CD4-positive, alpha-beta T cell (primary cell): ENCODE measurements around the gene PXDN. TPM values are rescaled to one million over a fixed set of nuclear protein-coding genes. Genes with fewer than 3 reads are reported as not detected.

Experiments
- ATAC-seq: fragments of 200-7000 bp; cut with Tn5 transposase; one replicate; pipeline ENCODE4 v1.10.0; 2022; ENCODE audit warnings: mild to moderate bottlenecking; ENCODE audit not compliant: poor library complexity
- CTCF ChIA-PET: fragments of 350-600 bp; sonication (Branson Sonifier 250); formaldehyde crosslinking; loops from one replicate; lab custom pipeline; 2021; ENCODE audit warnings: antibody characterized with exemption, inconsistent platforms; lab: Charles Lee
- POLR2A ChIA-PET: fragments of 350-600 bp; sonication (Branson Sonifier 250); formaldehyde crosslinking; loops from one replicate; lab custom pipeline; 2021; ENCODE audit warnings: antibody characterized with exemption, inconsistent platforms; lab: Charles Lee
- DNase-seq, 14 experiments: peaks; one replicate each; pipeline ENCODE4 v3.0.0-alpha.2; 2013 to 2020; ENCODE audit warnings: mixed read lengths in 2 of 14
- H3K27ac ChIP-seq, 2 donors: one replicate each; pipeline versions ENCODE4 v1.5.1 to v1.7.0; 2013; ENCODE audit warnings: low read length in 2 of 2, low read depth in 1 of 2, mild to moderate bottlenecking in 1 of 2
- H3K27me3 ChIP-seq, 2 experiments: 1 replicate in 1 of 2; 2 replicates in 1 of 2; pipeline versions ENCODE4 v1.6.1 to v1.7.0; 2013; ENCODE audit warnings: low read length in 2 of 2, control low read depth in 1 of 2, mild to moderate bottlenecking in 1 of 2, moderate library complexity in 1 of 2; ENCODE audit not compliant: insufficient read depth in 2 of 2, control insufficient read depth in 1 of 2
- H3K36me3 ChIP-seq: one replicate; pipeline ENCODE4 v1.6.1; 2013; ENCODE audit warnings: low read length, control low read depth; ENCODE audit not compliant: insufficient read depth
- H3K4me1 ChIP-seq: one replicate; pipeline ENCODE4 v1.6.1; 2013; ENCODE audit warnings: low read length, control low read depth; ENCODE audit not compliant: insufficient read depth
- H3K4me3 ChIP-seq: one replicate; pipeline ENCODE4 v1.5.1; 2013; ENCODE audit warnings: mild to moderate bottlenecking, low read length, moderate library complexity
- H3K9me3 ChIP-seq, 2 experiments: 1 replicate in 1 of 2; 2 replicates in 1 of 2; pipeline versions ENCODE4 v1.6.1 to v1.7.0; 2013; ENCODE audit warnings: low read length in 2 of 2, mild to moderate bottlenecking in 2 of 2, control low read depth in 1 of 2, moderate library complexity in 1 of 2; ENCODE audit not compliant: control insufficient read depth in 1 of 2, insufficient read depth in 1 of 2
- H3K27ac Mint-ChIP-seq: one replicate; pipeline ENCODE4 v1.8.0; 2020; ENCODE audit warnings: mixed read lengths
- H3K27me3 Mint-ChIP-seq: one replicate; pipeline ENCODE4 v1.8.0; 2021; ENCODE audit warnings: mixed read lengths
- H3K36me3 Mint-ChIP-seq: one replicate; pipeline ENCODE4 v1.8.0; 2021; ENCODE audit warnings: low read depth, mixed read lengths
- H3K4me1 Mint-ChIP-seq: one replicate; pipeline ENCODE4 v1.8.0; 2021; ENCODE audit warnings: low read depth, mixed read lengths
- H3K4me3 Mint-ChIP-seq: one replicate; pipeline ENCODE4 v1.8.0; 2020; ENCODE audit warnings: mild to moderate bottlenecking, mixed read lengths
- H3K9me3 Mint-ChIP-seq: one replicate; pipeline ENCODE4 v1.8.0; 2020; ENCODE audit warnings: mixed read lengths
- CTCF ChIP-seq: fragments of 200-600 bp; IDR thresholded peaks from one replicate; pipeline ENCODE4 v1.8.0; 2022; ENCODE audit warnings: antibody characterized with exemption, mild to moderate bottlenecking
- intact Hi-C, 2 experiments: fragments of 100-400 bp; cut with DNase I in 1 of 2; cut with micrococcal nuclease in 1 of 2; formaldehyde crosslinking; loops; one replicate each; pipeline versions ENCODE4 v1.15.1 to v1.9.0; 2023 to 2025; cut with DNase I, micrococcal nuclease
- total RNA-seq, 174 experiments: library from RNA in 2 of 174; stranded (reverse) in 2 of 174; gene quantifications; one replicate each; pipeline ENCODE4 v1.2.3 and lab custom pipeline; 2021 to 2026

Gene PXDN
- total RNA-seq, 2 experiments from 2014 or later = 0.47 to 0.84 TPM

- Mint-ChIP-seq H3K4me1 (no peaks in the 10 kb centered on the region), H3K4me3 (no peak overlapping the region), H3K9me3 (no peaks in the 10 kb centered on the region), H3K36me3 (no peaks in the 10 kb centered on the region), H3K27me3 (peaks cover 8% of the 10 kb centered on the region), H3K27ac (no peak overlapping the region)
- H3K4me1 ChIP-seq = no peaks in the 10 kb centered on the region
- ATAC-seq (no peak), DNase-seq (no peak)
- no peak overlapping the region for H3K4me3 ChIP-seq
- intact Hi-C loops = no loop called here
- H3K27me3 ChIP-seq = no peaks in the 10 kb centered on the region
- no peak for TF ChIP-seq CTCF
- CTCF ChIA-PET = no interaction called here
- H3K9me3 ChIP-seq = peaks cover 0 to 15% of the 10 kb centered on the region in 2 experiments
- H3K27ac ChIP-seq = no peak overlapping the region
- H3K36me3 ChIP-seq = no peaks in the 10 kb centered on the region
- POLR2A ChIA-PET = no interaction called here
Observed at GRCh38 chr2:1705557-1706076, 38.7 kb downstream of the PXDN start.

GRCh38 chr2:1704631-1705556 is 39.4 kb downstream of the PXDN start:
- no peaks in the 10 kb centered on the region for H3K9me3 Mint-ChIP-seq
- CTCF ChIA-PET = no interaction called here
- H3K36me3 Mint-ChIP-seq = no peaks in the 10 kb centered on the region
- no peak overlapping the region for H3K27ac Mint-ChIP-seq
- ATAC-seq = no peak
- no peak overlapping the region for H3K4me3 ChIP-seq
- H3K36me3 ChIP-seq = no peaks in the 10 kb centered on the region
- POLR2A ChIA-PET = no interaction called here
- intact Hi-C loops = no loop called here
- DNase-seq = no peak
- H3K9me3 ChIP-seq = peaks cover 0 to 15% of the 10 kb centered on the region in 2 experiments
- H3K4me3 Mint-ChIP-seq = no peak overlapping the region
- H3K27ac ChIP-seq = no peak overlapping the region
- peaks cover 8% of the 10 kb centered on the region for H3K27me3 Mint-ChIP-seq
- TF ChIP-seq CTCF = no peak
- H3K4me1 ChIP-seq = no peaks in the 10 kb centered on the region
- no peaks in the 10 kb centered on the region for H3K4me1 Mint-ChIP-seq
- H3K27me3 ChIP-seq = no peaks in the 10 kb centered on the region

- H3K36me3 ChIP-seq = no peaks in the 10 kb centered on the region
Observed at GRCh38 chr2:1702186-1702565, 42.1 kb downstream of the PXDN start.

More at GRCh38 chr2:1702186-1702565, 42.1 kb downstream of the PXDN start:
- ChIA-PET POLR2A (no interaction called here), CTCF (no interaction called here)
- TF ChIP-seq CTCF = no peak
- intact Hi-C loops = no loop called here
- DNase-seq (no peak), ATAC-seq (no peak)
- Mint-ChIP-seq H3K27ac (no peak overlapping the region), H3K36me3 (no peaks in the 10 kb centered on the region), H3K9me3 (no peaks in the 10 kb centered on the region), H3K4me1 (no peaks in the 10 kb centered on the region), H3K4me3 (no peak overlapping the region), H3K27me3 (peaks cover 4% of the 10 kb centered on the region)
- no peak overlapping the region for H3K27ac ChIP-seq
- H3K9me3 ChIP-seq = peaks cover 0 to 16% of the 10 kb centered on the region in 2 experiments
- no peaks in the 10 kb centered on the region for H3K4me1 ChIP-seq
- H3K27me3 ChIP-seq = no peaks in the 10 kb centered on the region
- no peak overlapping the region for H3K4me3 ChIP-seq
